Liver (tissue), 9 donors: ENCODE measurements around the gene PCDHB12. TPM values are rescaled to one million over a fixed set of nuclear protein-coding genes. Genes with fewer than 3 reads are reported as not detected.

Source experiments
- DNase-seq: peaks from one replicate; pipeline ENCODE4 v3.0.0-alpha.2; 2017; ENCODE audit warnings: low spot score
- H3K27ac ChIP-seq, 2 donors: one replicate each; pipeline ENCODE4 v1.7.0; 2013; ENCODE audit warnings: inconsistent platforms in 2 of 2, low read length in 2 of 2, control low read depth in 1 of 2, low read depth in 1 of 2, mild to moderate bottlenecking in 1 of 2
- H3K27me3 ChIP-seq, 4 donors: one replicate each; pipeline versions ENCODE4 v1.6.1 to v1.7.0; 2013; ENCODE audit warnings: low read length in 3 of 4, inconsistent platforms in 1 of 4, mild to moderate bottlenecking in 1 of 4, moderate library complexity in 1 of 4; ENCODE audit not compliant: control insufficient read depth in 4 of 4, insufficient read depth in 4 of 4
- H3K36me3 ChIP-seq, 4 donors: one replicate each; pipeline versions ENCODE4 v1.6.1 to v1.7.0; 2013; ENCODE audit warnings: low read length in 3 of 4, mild to moderate bottlenecking in 3 of 4, low read depth in 1 of 4, moderate library complexity in 1 of 4; ENCODE audit not compliant: control insufficient read depth in 4 of 4, insufficient read depth in 3 of 4
- H3K4me1 ChIP-seq, 4 donors: one replicate each; pipeline versions ENCODE4 v1.6.1 to v1.7.0; 2013; ENCODE audit warnings: low read length in 3 of 4, mild to moderate bottlenecking in 3 of 4, moderate library complexity in 1 of 4; ENCODE audit not compliant: control insufficient read depth in 4 of 4, insufficient read depth in 4 of 4
- H3K4me3 ChIP-seq, 3 donors: one replicate each; pipeline versions ENCODE4 v1.6.1 to v1.7.0; 2013; ENCODE audit warnings: low read length in 3 of 3, control low read depth in 1 of 3, low read depth in 1 of 3, mild to moderate bottlenecking in 1 of 3
- H3K9ac ChIP-seq, 2 donors: one replicate each; pipeline ENCODE4 v1.7.0; 2013; ENCODE audit warnings: low read length in 2 of 2, mild to moderate bottlenecking in 2 of 2, moderate library complexity in 2 of 2, control low read depth in 1 of 2, low read depth in 1 of 2
- H3K9me3 ChIP-seq, 4 donors: one replicate each; pipeline versions ENCODE4 v1.6.1 to v1.7.0; 2013; ENCODE audit warnings: low read length in 3 of 4; ENCODE audit not compliant: control insufficient read depth in 4 of 4
- ATF3 ChIP-seq: IDR thresholded peaks from 2 replicates; pipeline ENCODE4 v1.6.1; 2016; ENCODE audit warnings: antibody characterized with exemption
- CTCF ChIP-seq: fragments of 150-350 bp; IDR thresholded peaks from 2 replicates; pipeline ENCODE4 v1.5.1; 2017; ENCODE audit warnings: improper control_type of control experiment, low read depth, low read length; ENCODE audit not compliant: missing input control
- EGR1 ChIP-seq, 2 donors: IDR thresholded peaks; 2 replicates each; pipeline ENCODE4 v1.6.1; 2016 to 2018; ENCODE audit warnings: antibody characterized with exemption in 2 of 2, low read depth in 2 of 2
- FOXA1 ChIP-seq: IDR thresholded peaks from 2 replicates; pipeline ENCODE4 v1.6.1; 2016; ENCODE audit warnings: antibody characterized with exemption
- FOXA2 ChIP-seq: IDR thresholded peaks from 2 replicates; pipeline ENCODE4 v1.6.1; 2016; ENCODE audit warnings: antibody characterized with exemption
- GABPA ChIP-seq, 2 donors: IDR thresholded peaks in 1 of 2; conservative IDR thresholded peaks in 1 of 2; 2 replicates each; pipeline ENCODE4 v1.6.1; 2016; ENCODE audit warnings: antibody characterized with exemption in 2 of 2, mild to moderate bottlenecking in 1 of 2, moderate library complexity in 1 of 2
- HNF4A ChIP-seq, 2 donors: conservative IDR thresholded peaks; 2 replicates each; pipeline ENCODE4 v1.6.1; 2016; ENCODE audit warnings: antibody characterized with exemption in 2 of 2, mild to moderate bottlenecking in 2 of 2
- HNF4G ChIP-seq: IDR thresholded peaks from 2 replicates; pipeline ENCODE4 v1.6.1; 2016; ENCODE audit warnings: antibody characterized with exemption
- JUND ChIP-seq, 2 donors: IDR thresholded peaks; 2 replicates each; pipeline ENCODE4 v1.6.1; 2016; ENCODE audit warnings: antibody characterized with exemption in 2 of 2
- MAX ChIP-seq: IDR thresholded peaks from 2 replicates; pipeline ENCODE4 v1.6.1; 2016; ENCODE audit warnings: antibody characterized with exemption
- NR2F2 ChIP-seq: IDR thresholded peaks from 2 replicates; pipeline ENCODE4 v1.6.1; 2016; ENCODE audit warnings: antibody characterized with exemption
- RAD21 ChIP-seq, 2 donors: IDR thresholded peaks; 2 replicates each; pipeline ENCODE4 v1.6.1; 2016; ENCODE audit warnings: antibody characterized with exemption in 2 of 2, mild to moderate bottlenecking in 2 of 2
- REST ChIP-seq: IDR thresholded peaks from 2 replicates; pipeline ENCODE4 v1.6.1; 2016; ENCODE audit warnings: antibody characterized with exemption, mild to moderate bottlenecking
- RXRA ChIP-seq, 2 donors: IDR thresholded peaks; 2 replicates each; pipeline ENCODE4 v1.6.1; 2017 to 2018; ENCODE audit warnings: antibody characterized with exemption in 2 of 2, mild to moderate bottlenecking in 1 of 2
- SP1 ChIP-seq: IDR thresholded peaks from 2 replicates; pipeline ENCODE4 v1.6.1; 2018; ENCODE audit warnings: antibody characterized with exemption, mild to moderate bottlenecking
- TAF1 ChIP-seq: conservative IDR thresholded peaks from 2 replicates; pipeline ENCODE4 v1.6.1; 2016; ENCODE audit warnings: antibody characterized with exemption, mild to moderate bottlenecking
- YY1 ChIP-seq: IDR thresholded peaks from 2 replicates; pipeline ENCODE4 v1.6.1; 2016; ENCODE audit warnings: antibody characterized with exemption, mild to moderate bottlenecking
- ZBTB33 ChIP-seq: IDR thresholded peaks from 2 replicates; pipeline ENCODE4 v1.6.1; 2016; ENCODE audit warnings: antibody characterized with exemption
- WGBS: extraction: QIAGEN DNeasy Blood & Tissue Kit; methylation state at CpG from one replicate; pipeline ENCODE4 v1.1.7; 2013; 5-methylcytosine and 5-hydroxymethylcytosine counted together
- polyA plus RNA-seq, 2 donors: library from polyadenylated mRNA; stranded (reverse) in 1 of 2; unstranded in 1 of 2; fragments of 200-250 nt in 1 of 2; fragments of >200 nt in 1 of 2; fragmentation: Nextera tagmentation in 1 of 2; extraction: Ambion mirVana in 1 of 2; gene quantifications; one replicate each; pipeline versions ENCODE4 v1.2.1 to v1.2.3, GENCODE V29; 2013 to 2015
- total RNA-seq, 2 donors: library from RNA; depleted of rRNA; stranded (reverse); fragments of >200 nt; gene quantifications; one replicate each; pipeline ENCODE4 v1.2.3, GENCODE V29; 2014
- donor health status: healthy.
- donor health status: healthy.
- donor health status: healthy.
- donor health status: healthy.
- donor health status: healthy.

The PCDHB12 gene
- total and polyA plus RNA-seq, 4 donors = 0.06 to 0.33 (median 0.20) TPM

GRCh38 chr5:141261238-141261546 is 52.7 kb downstream of the PCDHB12 start:
- Histone ChIP-seq H3K4me1 (no peaks in the 10 kb centered on the region), H3K9ac (no peak overlapping the region), H3K4me3 (peak overlapping the region in 1 of 3 donors; percentile 18), H3K27me3 (no peaks in the 10 kb centered on the region), H3K9me3 (peaks cover 37 to 90% (median 65%) of the 10 kb centered on the region in 4 donors), H3K36me3 (peaks cover 0 to under 1% (median 0%) of the 10 kb centered on the region in 4 donors), H3K27ac (no peak overlapping the region)
- DNase-seq = no peak
- 65% methylated on average over 1 of the region's 1 CpG for WGBS
- TF ChIP-seq REST = no peak
- no peak for TF ChIP-seq EGR1 (IDR thresholded peaks at IDR 0.05; ENCODE audit: low read depth in 2 of 2)
- no peak for TF ChIP-seq RXRA (IDR thresholded peaks at IDR 0.05)
- no peak for TF ChIP-seq GABPA (IDR thresholded peaks at IDR 0.05 in 1 of 2, conservative IDR thresholded peaks at IDR 0.05 in 1 of 2)
- no peak for TF ChIP-seq HNF4G
- TF ChIP-seq FOXA1 = no peak
- TF ChIP-seq ATF3 = no peak
- TF ChIP-seq SP1 = no peak
- no peak for TF ChIP-seq YY1
- TF ChIP-seq ZBTB33 = no peak
- TF ChIP-seq FOXA2 = no peak
- no peak for TF ChIP-seq RAD21 (IDR thresholded peaks at IDR 0.05)
- TF ChIP-seq NR2F2 = no peak
- TF ChIP-seq MAX = no peak
- TF ChIP-seq TAF1 = no peak
- no peak for TF ChIP-seq HNF4A (conservative IDR thresholded peaks at IDR 0.05)
- no peak for TF ChIP-seq CTCF
- TF ChIP-seq JUND (IDR thresholded peaks at IDR 0.05) = no peak

Other genes with a start within 250 kb of the PCDHB12 start
Only the 30 nearest of the 37 such genes appear.
- not detected for gene PCDHB1, start 157.3 kb upstream of the PCDHB12 start, total RNA-seq
- gene PCDHB1, start 157.3 kb upstream of the PCDHB12 start, polyA plus RNA-seq = not detected
- gene PCDHB2, start 114.1 kb upstream of the PCDHB12 start, total RNA-seq = under 1 TPM; 0.08 to 0.09 TPM
- under 1 TPM in 1 of 2 donors, not detected in 1; 0.05 TPM for gene PCDHB2, start 114.1 kb upstream of the PCDHB12 start, polyA plus RNA-seq
- gene PCDHB3, start 108.2 kb upstream of the PCDHB12 start, total RNA-seq = under 1 TPM; 0.08 to 0.09 TPM
- gene PCDHB3, start 108.2 kb upstream of the PCDHB12 start, polyA plus RNA-seq = under 1 TPM in 1 of 2 donors, not detected in 1; 0.09 TPM
- gene PCDHB4, start 86.9 kb upstream of the PCDHB12 start, total RNA-seq = under 1 TPM; 0.14 to 0.17 TPM
- gene PCDHB4, start 86.9 kb upstream of the PCDHB12 start, polyA plus RNA-seq = under 1 TPM; 0.17 to 0.36 TPM
- gene PCDHB5, start 73.5 kb upstream of the PCDHB12 start, total RNA-seq = under 1 TPM; 0.42 TPM
- under 1 TPM; 0.17 to 0.33 TPM for gene PCDHB5, start 73.5 kb upstream of the PCDHB12 start, polyA plus RNA-seq
- gene PCDHB6, start 58.7 kb upstream of the PCDHB12 start, total RNA-seq = under 1 TPM in 1 of 2 donors, not detected in 1; 0.05 TPM
- gene PCDHB6, start 58.7 kb upstream of the PCDHB12 start, polyA plus RNA-seq = under 1 TPM; 0.04 to 0.06 TPM
- gene PCDHB7, start 36.1 kb upstream of the PCDHB12 start, total RNA-seq = under 1 TPM; 0.08 to 0.09 TPM
- gene PCDHB7, start 36.1 kb upstream of the PCDHB12 start, polyA plus RNA-seq = under 1 TPM in 1 of 2 donors, not detected in 1; 0.21 TPM
- gene PCDHB8, start 30.9 kb upstream of the PCDHB12 start, total RNA-seq = under 1 TPM; 0.08 to 0.14 TPM
- gene PCDHB8, start 30.9 kb upstream of the PCDHB12 start, polyA plus RNA-seq = under 1 TPM in 1 of 2 donors, not detected in 1; 0.03 TPM
- under 1 TPM; 0.09 to 0.17 TPM for gene PCDHB16, start 26.3 kb upstream of the PCDHB12 start, total RNA-seq
- under 1 TPM; 0.14 to 0.31 TPM for gene PCDHB16, start 26.3 kb upstream of the PCDHB12 start, polyA plus RNA-seq
- under 1 TPM; 0.09 to 0.25 TPM for gene PCDHB9, start 21.6 kb upstream of the PCDHB12 start, total RNA-seq
- gene PCDHB9, start 21.6 kb upstream of the PCDHB12 start, polyA plus RNA-seq = under 1 TPM; 0.03 to 0.07 TPM
- gene PCDHB10, start 16.4 kb upstream of the PCDHB12 start, total RNA-seq = under 1 TPM; 0.14 to 0.17 TPM
- gene PCDHB10, start 16.4 kb upstream of the PCDHB12 start, polyA plus RNA-seq = under 1 TPM; 0.07 TPM
- under 1 TPM; 0.23 to 0.33 TPM for gene PCDHB11, start 9.1 kb upstream of the PCDHB12 start, total RNA-seq
- gene PCDHB11, start 9.1 kb upstream of the PCDHB12 start, polyA plus RNA-seq = under 1 TPM; 0.08 to 0.09 TPM
- under 1 TPM; 0.19 to 0.42 TPM for gene PCDHB13, start 5.2 kb downstream of the PCDHB12 start, total RNA-seq
- gene PCDHB13, start 5.2 kb downstream of the PCDHB12 start, polyA plus RNA-seq = under 1 TPM; 0.11 to 0.17 TPM
- under 1 TPM; 0.42 to 0.47 TPM for gene PCDHB14, start 14.6 kb downstream of the PCDHB12 start, total RNA-seq
- under 1 TPM; 0.10 to 0.23 TPM for gene PCDHB14, start 14.6 kb downstream of the PCDHB12 start, polyA plus RNA-seq
- under 1 TPM; 0.28 to 0.59 TPM for gene PCDHB15, start 36.7 kb downstream of the PCDHB12 start, total RNA-seq
- gene PCDHB15, start 36.7 kb downstream of the PCDHB12 start, polyA plus RNA-seq = under 1 TPM; 0.21 to 0.52 TPM
- gene SLC25A2, start 95.3 kb downstream of the PCDHB12 start, total RNA-seq = under 1 TPM; 0.19 to 0.42 TPM
- not detected for gene SLC25A2, start 95.3 kb downstream of the PCDHB12 start, polyA plus RNA-seq
- gene TAF7, start 112.1 kb downstream of the PCDHB12 start, total RNA-seq = 10 to 100 TPM; 25.7 to 36.3 TPM
- gene TAF7, start 112.1 kb downstream of the PCDHB12 start, polyA plus RNA-seq = 10 to 100 TPM; 23.5 to 30.8 TPM
- gene PCDHGA1, start 121.8 kb downstream of the PCDHB12 start, total RNA-seq = under 1 TPM; 0.05 to 0.08 TPM
- gene PCDHGA1, start 121.8 kb downstream of the PCDHB12 start, polyA plus RNA-seq = under 1 TPM in 1 of 2 donors, not detected in 1; 0.05 TPM
- under 1 TPM; 0.23 to 0.42 TPM for gene PCDHGA2, start 130.0 kb downstream of the PCDHB12 start, total RNA-seq
- gene PCDHGA2, start 130.0 kb downstream of the PCDHB12 start, polyA plus RNA-seq = under 1 TPM; 0.26 to 0.46 TPM
- gene PCDHGA3, start 135.1 kb downstream of the PCDHB12 start, total RNA-seq = under 1 TPM; 0.09 to 0.59 TPM
- gene PCDHGA3, start 135.1 kb downstream of the PCDHB12 start, polyA plus RNA-seq = under 1 TPM; 0.25 to 0.32 TPM
- gene PCDHGB1, start 141.4 kb downstream of the PCDHB12 start, total RNA-seq = under 1 TPM; 0.14 to 0.75 TPM
- gene PCDHGB1, start 141.4 kb downstream of the PCDHB12 start, polyA plus RNA-seq = under 1 TPM; 0.10 to 0.11 TPM
- gene PCDHGA4, start 146.3 kb downstream of the PCDHB12 start, total RNA-seq = under 1 TPM; 0.23 to 0.92 TPM
- gene PCDHGA4, start 146.3 kb downstream of the PCDHB12 start, polyA plus RNA-seq = under 1 TPM; 0.15 to 0.21 TPM
- gene PCDHGB2, start 151.3 kb downstream of the PCDHB12 start, total RNA-seq = 1 to 10 TPM in 1 of 2 donors, under 1 TPM in 1; 0.47 to 1.0 TPM
- under 1 TPM in 1 of 2 donors, not detected in 1; 0.28 TPM for gene PCDHGB2, start 151.3 kb downstream of the PCDHB12 start, polyA plus RNA-seq
- gene PCDHGA5, start 155.4 kb downstream of the PCDHB12 start, total RNA-seq = under 1 TPM; 0.09 to 0.50 TPM
- under 1 TPM; 0.04 to 0.08 TPM for gene PCDHGA5, start 155.4 kb downstream of the PCDHB12 start, polyA plus RNA-seq
- gene PCDHGB3, start 161.5 kb downstream of the PCDHB12 start, total RNA-seq = 1 to 10 TPM in 1 of 2 donors, under 1 TPM in 1; 0.37 to 1.2 TPM
- under 1 TPM in 1 of 2 donors, not detected in 1; 0.07 TPM for gene PCDHGB3, start 161.5 kb downstream of the PCDHB12 start, polyA plus RNA-seq
- under 1 TPM; 0.37 to 0.67 TPM for gene PCDHGA6, start 165.2 kb downstream of the PCDHB12 start, total RNA-seq
- gene PCDHGA6, start 165.2 kb downstream of the PCDHB12 start, polyA plus RNA-seq = under 1 TPM; 0.08 to 0.18 TPM
- gene PCDHGA7, start 174.0 kb downstream of the PCDHB12 start, total RNA-seq = under 1 TPM; 0.19 to 0.67 TPM
- under 1 TPM; 0.21 TPM for gene PCDHGA7, start 174.0 kb downstream of the PCDHB12 start, polyA plus RNA-seq
- 1 to 10 TPM; 1.7 to 2.8 TPM for gene PCDHGB4, start 179.0 kb downstream of the PCDHB12 start, total RNA-seq
- 1 to 10 TPM in 1 of 2 donors, under 1 TPM in 1; 0.76 to 1.4 TPM for gene PCDHGB4, start 179.0 kb downstream of the PCDHB12 start, polyA plus RNA-seq
- under 1 TPM; 0.14 to 0.75 TPM for gene PCDHGA8, start 183.9 kb downstream of the PCDHB12 start, total RNA-seq
- gene PCDHGA8, start 183.9 kb downstream of the PCDHB12 start, polyA plus RNA-seq = under 1 TPM; 0.02 to 0.13 TPM
- gene PCDHGB5, start 189.2 kb downstream of the PCDHB12 start, total RNA-seq = 1 to 10 TPM; 2.5 to 3.8 TPM
- gene PCDHGB5, start 189.2 kb downstream of the PCDHB12 start, polyA plus RNA-seq = 1 to 10 TPM in 1 of 2 donors, under 1 TPM in 1; 0.76 to 2.0 TPM